NT2/D1 (cell line): ENCODE results near the gene FTCD.
"Not testable (repeated sequence)": the region's sequence is repeated elsewhere in the genome, so short reads cannot be mapped to it uniquely, and the experiment has no call there.

ENCODE experiments used
- DNase-seq: peaks from one replicate; pipeline ENCODE4 v3.0.0-alpha.2; 2011; ENCODE audit warnings: low read depth, low spot score
- H3K27me3 ChIP-seq: 2 replicates; pipeline ENCODE4 v1.6.0; 2011; ENCODE audit warnings: mild to moderate bottlenecking; ENCODE audit not compliant: insufficient read length, insufficient read depth
- H3K36me3 ChIP-seq: 2 replicates; pipeline ENCODE4 v1.6.1; 2011; ENCODE audit warnings: mild to moderate bottlenecking, low read length, mixed read lengths; ENCODE audit not compliant: insufficient read depth, insufficient read length
- H3K4me1 ChIP-seq: 2 replicates; pipeline ENCODE4 v1.5.1; 2011; ENCODE audit not compliant: insufficient read depth, insufficient read length
- H3K4me3 ChIP-seq: 2 replicates; pipeline ENCODE4 v1.5.1; 2011; ENCODE audit warnings: low read depth; ENCODE audit not compliant: insufficient read length
- H3K9ac ChIP-seq: 2 replicates; pipeline ENCODE4 v1.6.0; 2011; ENCODE audit warnings: low read depth; ENCODE audit not compliant: insufficient read length
- H3K9me3 ChIP-seq: 2 replicates; pipeline ENCODE4 v1.5.1; 2011; ENCODE audit warnings: mild to moderate bottlenecking, low read length; ENCODE audit not compliant: insufficient read depth
- SUZ12 ChIP-seq: IDR thresholded peaks from 2 replicates; pipeline ENCODE4 v1.6.1; 2011; ENCODE audit not compliant: insufficient read length, insufficient read depth; ENCODE audit errors: extremely low read depth
- YY1 ChIP-seq: IDR thresholded peaks from 2 replicates; pipeline ENCODE4 v1.6.1; 2011; ENCODE audit not compliant: insufficient read length, insufficient read depth
- ZNF274 ChIP-seq: IDR thresholded peaks from 2 replicates; pipeline ENCODE4 v1.6.1; 2011; ENCODE audit warnings: mild to moderate bottlenecking, low read depth, low read length

The FTCD gene

DNA sequence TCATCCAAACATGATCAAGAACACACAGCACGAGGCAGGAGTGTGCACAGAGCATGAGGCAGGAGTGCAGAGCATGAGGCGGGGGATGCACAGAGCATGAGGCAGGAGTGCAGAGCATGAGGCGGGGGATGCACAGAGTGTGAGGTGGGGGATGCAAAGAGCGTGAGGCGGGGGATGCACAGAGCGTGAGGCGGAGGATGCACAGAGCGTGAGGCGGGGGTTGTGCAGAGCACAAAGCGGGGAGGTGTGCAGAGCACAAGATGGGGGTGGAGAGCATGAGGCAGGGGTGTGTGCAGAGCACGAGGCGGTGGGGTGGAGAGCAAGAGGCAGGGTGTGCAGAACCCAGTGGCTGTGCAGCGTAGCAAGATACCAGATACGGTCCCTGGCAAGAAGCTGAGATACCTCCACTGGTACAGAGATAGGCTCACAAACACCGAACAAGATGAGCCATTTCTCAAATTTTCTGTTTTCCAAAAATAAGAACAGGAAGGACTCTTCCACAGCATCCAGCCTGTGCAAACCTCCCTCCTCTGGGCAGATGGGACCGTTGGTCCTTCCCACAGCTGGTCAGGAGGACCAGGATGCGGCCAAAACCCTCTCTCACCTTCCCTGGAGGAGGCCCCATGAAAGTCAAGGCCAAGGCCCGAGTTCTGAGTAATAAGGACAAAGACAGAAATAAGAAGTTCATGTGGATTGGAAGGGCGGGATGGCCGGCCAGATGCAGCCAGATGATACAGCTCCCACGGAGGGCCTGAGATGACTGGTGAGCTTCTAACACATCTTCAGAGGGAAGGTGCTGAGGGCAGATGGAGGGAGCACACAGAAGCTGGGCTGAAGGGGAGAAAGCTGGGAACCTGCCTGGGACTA, 16.9 kb upstream of the FTCD start:
- DNase-seq, result no peak
- peaks cover 7% of the 10 kb centered on the region; the same call in 1 of the 2 replicates for H3K9me3 ChIP-seq
- H3K4me3 ChIP-seq, result no peak overlapping the region
- H3K27me3 ChIP-seq, result no peaks in the 10 kb centered on the region
- peaks cover 10% of the 10 kb centered on the region for H3K36me3 ChIP-seq
- H3K9ac ChIP-seq, result no peak overlapping the region
- peaks cover 2% of the 10 kb centered on the region for H3K4me1 ChIP-seq
- no peak for TF ChIP-seq YY1
- TF ChIP-seq ZNF274, result no peak
- TF ChIP-seq SUZ12, result no peak

DNA sequence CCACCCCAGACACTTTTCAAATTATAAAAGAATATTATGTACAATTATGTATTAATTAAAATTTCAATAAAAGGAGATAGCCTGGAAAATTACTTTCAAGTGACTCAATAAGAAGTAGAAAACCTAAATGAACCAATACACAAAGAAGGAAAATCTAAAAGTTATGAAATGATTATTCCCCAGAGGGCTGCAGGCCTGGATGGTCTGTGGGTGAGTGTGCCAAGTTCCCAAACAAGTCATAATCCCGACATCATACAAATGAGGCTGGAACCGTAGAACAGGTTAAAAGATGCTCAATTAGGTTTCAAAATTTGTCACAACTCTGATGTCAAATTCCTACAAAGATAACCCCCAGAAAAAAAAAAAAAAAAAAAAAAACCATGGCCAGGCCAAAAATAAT, 16.2 kb upstream of the FTCD start:
- no peak for TF ChIP-seq YY1
- TF ChIP-seq SUZ12, result no peak
- no peak for TF ChIP-seq ZNF274
- H3K4me1 ChIP-seq, result peaks cover 2% of the 10 kb centered on the region
- H3K36me3 ChIP-seq, result peaks cover 10% of the 10 kb centered on the region
- no peak overlapping the region for H3K4me3 ChIP-seq
- peaks cover 7% of the 10 kb centered on the region; the same call in 1 of the 2 replicates for H3K9me3 ChIP-seq
- no peak overlapping the region for H3K9ac ChIP-seq
- no peaks in the 10 kb centered on the region for H3K27me3 ChIP-seq
- no peak for DNase-seq

DNA sequence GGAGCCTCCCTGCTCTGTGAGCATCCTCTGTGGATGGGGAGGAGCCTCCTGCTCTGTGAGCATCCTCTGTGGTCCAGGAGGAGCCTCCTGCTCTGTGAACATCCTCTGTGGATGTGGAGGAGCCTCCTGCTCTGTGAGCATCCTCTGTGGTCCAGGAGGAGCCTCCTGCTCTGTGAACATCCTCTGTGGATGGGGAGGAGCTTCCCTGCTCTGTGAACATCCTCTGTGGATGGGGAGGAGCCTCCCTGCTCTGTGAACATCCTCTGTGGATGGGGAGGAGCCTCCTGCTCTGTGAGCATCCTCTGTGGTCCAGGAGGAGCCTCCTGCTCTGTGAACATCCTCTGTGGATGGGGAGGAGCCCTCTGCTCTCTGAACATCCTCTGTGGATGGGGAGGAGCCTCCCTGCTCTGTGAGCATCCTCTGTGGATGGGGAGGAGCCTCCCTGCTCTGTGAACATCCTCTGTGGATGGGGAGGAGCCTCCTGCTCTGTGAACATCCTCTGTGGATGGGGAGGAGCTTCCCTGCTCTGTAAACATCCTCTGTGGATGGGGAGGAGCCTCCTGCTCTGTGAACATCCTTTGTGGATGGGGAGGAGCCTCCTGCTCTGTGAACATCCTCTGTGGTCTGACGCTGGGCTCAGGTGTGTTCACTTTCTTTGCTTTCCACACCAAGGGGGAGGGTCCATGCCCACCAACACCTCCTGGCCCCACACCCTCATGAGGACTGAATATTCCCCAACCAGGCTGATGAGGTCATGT, 15.2 kb upstream of the FTCD start:
- not testable (repeated sequence) for H3K27me3 ChIP-seq, H3K4me3 ChIP-seq, H3K4me1 ChIP-seq, DNase-seq, H3K9ac ChIP-seq, H3K9me3 ChIP-seq
- peaks cover 10% of the 10 kb centered on the region for H3K36me3 ChIP-seq

DNA sequence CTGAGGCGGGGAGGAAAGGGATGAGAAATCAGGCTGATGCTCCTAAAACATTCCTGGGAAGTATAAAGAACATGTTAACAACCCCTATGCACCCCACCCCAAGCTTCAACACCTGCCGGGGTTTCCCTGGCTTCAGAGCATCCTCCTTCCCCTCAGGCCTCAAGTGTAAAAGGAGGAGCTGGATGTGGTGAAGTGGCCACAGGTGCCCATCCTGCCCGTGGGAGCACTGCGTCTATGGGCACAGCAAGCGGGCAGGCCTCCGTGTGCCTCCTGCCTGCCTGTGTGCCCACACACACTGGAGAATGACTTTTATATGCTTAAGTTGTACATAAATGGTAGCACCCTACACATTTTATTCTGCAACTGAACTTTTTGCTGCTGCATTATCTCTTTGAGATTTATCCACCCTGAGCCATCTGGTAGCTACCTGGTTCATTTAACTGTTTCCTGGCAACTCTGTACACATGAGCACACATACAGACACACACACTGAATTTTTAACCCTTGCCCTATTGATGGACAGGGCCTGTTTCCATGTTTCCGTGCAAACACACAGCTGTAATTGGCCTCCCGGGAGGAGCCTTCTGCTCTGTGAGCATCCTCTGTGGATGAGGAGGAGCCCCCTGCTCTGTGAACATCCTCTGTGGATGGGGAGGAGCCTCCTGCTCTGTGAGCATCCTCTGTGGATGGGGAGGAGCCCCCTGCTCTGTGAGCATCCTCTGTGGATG, 13.4 kb upstream of the FTCD start:
- Histone ChIP-seq H3K36me3 (peaks cover 15% of the 10 kb centered on the region), H3K27me3 (no peaks in the 10 kb centered on the region), H3K9ac (no peak overlapping the region), H3K4me1 (peaks cover 2% of the 10 kb centered on the region), H3K4me3 (peak overlapping the region; percentile 4), H3K9me3 (no peaks in the 10 kb centered on the region)
- TF ChIP-seq SUZ12 (no peak), YY1 (no peak), ZNF274 (no peak)
- no peak for DNase-seq

DNA sequence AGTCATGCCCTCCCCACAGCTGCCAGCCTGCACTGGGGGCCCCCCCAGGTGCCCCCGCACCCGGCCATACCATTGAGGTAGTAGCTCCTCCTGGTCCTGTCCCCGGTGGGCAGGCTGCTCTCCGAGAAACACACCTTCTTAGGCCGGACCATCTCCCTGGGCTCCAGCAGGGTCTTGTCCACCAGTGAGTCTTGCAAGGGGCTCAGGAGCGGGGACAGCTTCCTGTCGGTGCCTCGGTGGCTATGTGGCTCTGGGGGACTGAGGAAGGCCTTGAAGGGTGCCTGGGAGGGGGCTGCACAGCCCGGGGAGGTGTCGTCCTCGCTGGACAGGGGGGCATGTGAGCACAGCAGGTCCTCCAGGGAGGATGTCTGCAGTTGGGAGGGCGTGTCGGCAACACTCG, 12.9 kb upstream of the FTCD start:
- H3K4me3 ChIP-seq, result no peak overlapping the region
- H3K36me3 ChIP-seq, result peaks cover 15% of the 10 kb centered on the region
- TF ChIP-seq YY1 (no peak), ZNF274 (no peak)
- H3K9ac ChIP-seq, result no peak overlapping the region
- peaks cover under 1% of the 10 kb centered on the region for H3K4me1 ChIP-seq
- H3K27me3 ChIP-seq, result no peaks in the 10 kb centered on the region
- no peaks in the 10 kb centered on the region for H3K9me3 ChIP-seq
- DNase-seq, result no peak

DNA sequence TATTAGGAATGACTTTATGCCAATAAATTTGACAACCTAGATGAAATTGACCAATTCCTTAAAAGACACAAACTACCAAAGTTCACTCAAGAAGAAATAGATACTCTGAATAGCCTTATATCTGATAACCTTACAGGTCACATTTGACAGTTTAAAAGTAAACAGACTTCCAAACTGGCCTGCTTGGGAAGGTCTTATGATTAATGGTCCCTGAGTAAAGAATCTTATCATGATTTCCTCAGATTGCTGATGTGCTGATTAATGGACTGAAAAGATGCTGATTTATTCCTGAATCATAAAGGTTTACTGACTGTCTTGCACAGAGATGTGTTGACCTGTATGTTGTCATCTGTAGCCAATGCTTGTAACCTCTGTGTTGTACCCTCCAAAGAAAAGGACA, 9.7 kb upstream of the FTCD start:
- no peak for DNase-seq
- Histone ChIP-seq H3K4me3 (no peak overlapping the region), H3K27me3 (no peaks in the 10 kb centered on the region), H3K9me3 (peaks cover 20% of the 10 kb centered on the region; the same call in 1 of the 2 replicates), H3K4me1 (no peaks in the 10 kb centered on the region), H3K9ac (no peak overlapping the region), H3K36me3 (peaks cover 23% of the 10 kb centered on the region)
- no peak for TF ChIP-seq SUZ12
- TF ChIP-seq ZNF274, result no peak
- no peak for TF ChIP-seq YY1

DNA sequence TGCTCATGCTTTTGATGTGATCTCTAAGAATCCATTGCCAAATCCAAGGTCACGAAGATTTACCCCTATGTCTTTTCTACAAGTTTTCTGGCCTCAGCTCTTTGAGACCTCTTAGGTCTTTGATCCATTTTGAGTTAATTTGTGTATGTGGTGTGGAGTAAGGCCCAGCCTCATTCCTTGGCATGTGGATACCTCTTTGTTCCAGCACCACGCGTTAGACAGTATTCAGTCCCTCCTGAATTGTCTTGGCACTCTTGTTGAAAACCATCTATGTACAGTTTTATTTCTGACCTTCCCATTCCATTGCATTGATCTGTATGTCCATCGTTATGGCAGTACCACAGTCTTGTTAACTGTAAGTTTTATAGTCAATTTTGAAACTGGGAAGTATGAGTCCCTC, 8.0 kb upstream of the FTCD start:
- TF ChIP-seq YY1, result no peak
- no peak for TF ChIP-seq ZNF274
- no peak for TF ChIP-seq SUZ12
- no peaks in the 10 kb centered on the region for H3K27me3 ChIP-seq
- no peak overlapping the region for H3K4me3 ChIP-seq
- DNase-seq, result no peak
- peaks cover 24% of the 10 kb centered on the region; the same call in 1 of the 2 replicates for H3K9me3 ChIP-seq
- no peak overlapping the region for H3K9ac ChIP-seq
- H3K4me1 ChIP-seq, result no peaks in the 10 kb centered on the region
- peaks cover 23% of the 10 kb centered on the region for H3K36me3 ChIP-seq
